ENCODE results near the gene ESRRA.
"Not testable (repeated sequence)": the region's sequence is repeated elsewhere in the genome, so short reads cannot be mapped to it uniquely, and the experiment has no call there.

The ESRRA gene

DNA sequence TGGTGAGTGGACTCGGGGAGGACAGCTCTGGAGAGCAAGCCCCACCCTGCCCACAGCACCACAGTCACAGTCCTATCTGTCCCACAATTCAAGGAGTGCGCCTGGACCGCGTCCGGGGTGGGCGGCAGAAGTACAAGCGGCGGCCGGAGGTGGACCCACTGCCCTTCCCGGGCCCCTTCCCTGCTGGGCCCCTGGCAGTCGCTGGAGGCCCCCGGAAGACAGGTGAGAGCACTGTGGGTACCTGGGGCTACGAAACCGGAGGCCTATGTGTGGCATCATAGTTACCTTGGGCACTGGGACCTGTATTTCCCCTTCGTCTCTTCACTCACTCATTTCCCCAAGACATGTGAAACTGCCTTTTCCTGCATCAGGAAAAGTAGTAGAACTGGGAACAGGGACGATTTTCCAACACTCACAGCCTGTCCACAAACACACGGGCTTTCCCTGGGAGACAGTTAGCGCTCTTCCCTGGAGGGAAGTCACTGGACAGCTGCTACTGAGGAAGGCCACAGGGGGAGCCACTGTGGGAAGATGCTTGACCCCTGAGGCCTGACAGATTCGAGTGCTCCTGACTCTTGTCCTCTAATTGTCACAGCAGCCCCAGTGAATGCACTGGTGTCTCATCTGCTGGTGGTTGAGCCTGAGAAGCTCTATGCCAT, 9.0 kb downstream of the ESRRA start:
- no peak for DNase-seq (ENCODE audit: low spot score)

DNA sequence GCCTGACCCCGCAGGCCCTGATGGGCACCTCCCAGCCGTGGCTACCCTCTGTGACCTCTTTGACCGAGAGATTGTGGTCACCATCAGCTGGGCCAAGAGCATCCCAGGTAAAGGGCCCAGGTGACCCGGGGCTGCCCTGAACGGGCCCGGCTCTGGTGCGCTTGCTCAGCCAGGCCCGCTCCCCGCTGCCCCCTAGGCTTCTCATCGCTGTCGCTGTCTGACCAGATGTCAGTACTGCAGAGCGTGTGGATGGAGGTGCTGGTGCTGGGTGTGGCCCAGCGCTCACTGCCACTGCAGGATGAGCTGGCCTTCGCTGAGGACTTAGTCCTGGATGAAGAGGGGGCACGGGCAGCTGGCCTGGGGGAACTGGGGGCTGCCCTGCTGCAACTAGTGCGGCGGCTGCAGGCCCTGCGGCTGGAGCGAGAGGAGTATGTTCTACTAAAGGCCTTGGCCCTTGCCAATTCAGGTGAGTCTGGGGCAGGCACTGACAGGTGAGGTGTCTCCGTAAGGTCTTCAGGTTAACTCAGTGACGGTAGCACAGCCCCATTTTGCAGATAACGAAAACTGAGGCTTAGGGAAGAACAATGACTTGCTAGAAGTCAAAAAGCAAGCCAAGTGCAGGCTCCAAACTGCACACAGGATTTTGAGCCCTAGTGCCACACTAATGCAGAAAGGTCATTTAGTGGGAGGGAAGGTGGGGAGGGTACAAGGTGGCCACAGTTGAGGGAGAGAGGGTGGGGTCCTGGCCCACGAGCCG, 9.7 kb downstream of the ESRRA start:
- no peak for DNase-seq (ENCODE audit: low spot score)

GRCh38 chr11:64315667-64316526, 10.6 kb downstream of the ESRRA start:
- not testable (repeated sequence) for DNase-seq (ENCODE audit: low spot score)

- no peak for DNase-seq (ENCODE audit: low spot score)
Observed at GRCh38 chr11:64316672-64317324, 11.5 kb downstream of the ESRRA start.

DNA sequence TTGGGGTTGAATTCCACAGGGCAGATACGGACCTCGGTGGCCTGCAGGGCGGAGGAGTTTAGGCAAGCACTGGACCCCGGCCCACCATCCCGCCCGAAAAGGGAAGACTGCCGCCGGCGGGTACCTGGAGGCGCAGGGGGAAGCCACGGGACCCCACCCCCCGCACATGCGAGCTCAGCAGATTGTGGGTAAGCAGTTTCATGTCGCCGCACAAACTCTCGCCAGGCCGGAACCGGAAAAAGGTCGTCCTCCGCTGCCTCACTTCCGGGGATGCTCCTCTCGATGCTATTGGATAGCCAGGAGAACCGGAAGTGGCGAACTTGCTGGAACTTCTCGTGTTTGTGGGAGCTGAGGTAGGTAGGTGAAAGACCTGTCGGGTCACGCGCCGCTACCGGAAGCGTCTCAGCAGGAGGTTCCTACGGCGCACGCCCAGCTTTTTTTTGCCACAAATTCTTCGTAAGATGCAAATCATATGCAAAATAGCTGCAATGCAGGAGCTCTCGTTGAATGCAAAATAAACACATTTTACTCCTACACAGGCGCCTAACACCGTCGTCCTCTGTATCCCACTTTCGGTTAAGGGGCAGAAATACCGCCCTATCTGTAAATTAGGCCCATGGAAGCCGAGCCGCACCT, 12.1 kb downstream of the ESRRA start, which contains the start of gene TRMT112:
TRMT112 (minus strand) TSS at position 235 of the 636 bp plus-strand sequence; CDS start at position 202, 33 bp downstream.
- DNase-seq (ENCODE audit: low spot score) = peak; percentile 96

GRCh38 chr11:64317961-64318765, 12.8 kb downstream of the ESRRA start, which contains the start of gene PRDX5:
Gene PRDX5 (plus strand): TSS chr11:64318121. CDS start chr11:64318216, 95 bp downstream.
- DNase-seq (ENCODE audit: low spot score) = peak; percentile 95

DNA sequence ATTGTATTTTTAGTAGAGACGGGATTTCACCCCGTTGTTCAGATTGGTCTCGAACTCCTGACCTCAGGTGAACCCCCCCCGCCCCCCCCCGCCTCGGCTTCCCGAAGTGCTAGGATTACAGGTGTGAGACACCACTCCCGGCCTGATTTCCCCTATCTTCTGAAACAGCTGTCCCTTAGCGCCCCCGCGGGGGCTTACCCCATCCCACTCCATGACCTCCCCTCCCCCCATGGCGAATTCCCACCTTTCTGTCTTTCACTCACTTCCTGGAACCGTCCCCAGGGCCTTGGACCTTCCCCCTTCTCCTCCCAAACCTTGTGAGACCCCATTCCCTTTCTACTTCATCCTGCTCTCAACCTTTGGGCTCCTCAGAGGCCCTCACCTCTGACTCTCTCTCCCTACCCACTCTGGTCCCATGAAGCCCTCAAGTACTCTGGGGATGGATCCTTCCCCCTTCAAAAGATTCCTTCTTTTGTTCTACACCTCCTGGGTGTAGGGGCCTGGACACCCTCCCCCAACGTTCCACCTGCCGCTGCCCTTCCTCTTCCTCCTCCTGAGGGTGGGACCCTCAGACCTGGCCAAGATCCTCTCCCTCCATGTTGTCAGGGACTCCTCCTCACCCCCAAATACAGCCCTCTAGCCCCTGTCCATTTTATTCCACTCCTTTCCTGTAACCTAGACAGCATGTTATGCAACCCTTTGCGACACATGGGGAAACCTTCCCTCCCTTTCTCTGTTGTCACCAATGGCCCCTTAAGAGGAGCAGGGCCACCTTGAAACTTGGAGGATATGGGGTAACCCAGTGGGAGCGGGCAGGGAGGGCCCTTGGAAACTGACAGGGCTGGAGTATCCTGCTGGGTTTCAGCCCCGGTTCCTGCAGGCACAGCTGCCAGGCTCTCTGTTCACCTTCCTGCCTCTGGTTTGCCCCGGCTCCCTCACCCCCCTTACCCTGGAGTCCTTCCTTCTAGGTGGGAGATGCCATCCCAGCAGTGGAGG, 13.7 kb downstream of the ESRRA start:
- no peak for DNase-seq (ENCODE audit: low spot score)

DNA sequence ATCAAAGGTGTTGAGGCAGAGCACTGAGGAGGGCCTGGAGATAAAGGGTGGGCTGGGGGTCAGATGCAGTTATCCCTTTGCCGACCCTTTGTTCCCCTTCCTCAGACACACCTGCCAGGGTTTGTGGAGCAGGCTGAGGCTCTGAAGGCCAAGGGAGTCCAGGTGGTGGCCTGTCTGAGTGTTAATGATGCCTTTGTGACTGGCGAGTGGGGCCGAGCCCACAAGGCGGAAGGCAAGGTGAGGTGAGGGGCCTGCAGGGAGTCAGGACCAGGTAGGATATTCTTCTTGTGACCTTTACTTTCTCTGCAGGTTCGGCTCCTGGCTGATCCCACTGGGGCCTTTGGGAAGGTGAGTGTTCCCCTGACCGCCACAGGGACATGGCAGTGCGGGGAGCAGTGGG, 15.2 kb downstream of the ESRRA start:
- DNase-seq (ENCODE audit: low spot score) = no peak

GRCh38 chr11:64321026-64321425, 15.7 kb downstream of the ESRRA start:
- DNase-seq (ENCODE audit: low spot score) = no peak

- DNase-seq (ENCODE audit: low spot score) = no peak
Observed at GRCh38 chr11:64321533-64321932, 16.2 kb downstream of the ESRRA start.

GRCh38 chr11:64322925-64323260, 17.6 kb downstream of the ESRRA start:
- DNase-seq (ENCODE audit: low spot score) = no peak

DNA sequence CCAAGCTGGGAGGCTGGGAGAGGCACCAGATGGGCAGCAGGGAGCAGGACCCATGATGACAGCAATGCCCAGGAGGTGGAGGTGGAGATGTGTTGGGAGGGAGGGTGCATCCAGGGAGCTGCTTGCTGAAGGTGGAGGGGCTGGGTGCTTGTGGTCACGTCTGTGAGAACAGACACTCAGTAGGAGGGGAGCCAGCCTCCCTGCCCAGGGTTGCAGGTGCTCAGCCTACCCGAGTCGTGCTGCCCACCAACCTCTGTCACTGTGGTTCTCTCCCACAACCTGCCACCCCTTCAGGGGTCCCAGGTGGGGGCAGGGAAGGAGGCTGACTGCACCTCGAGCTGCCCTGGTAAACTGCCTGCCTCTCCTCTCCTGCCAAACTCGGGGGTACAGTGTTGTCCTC, 18.0 kb downstream of the ESRRA start:
- no peak for DNase-seq (ENCODE audit: low spot score)

- DNase-seq (ENCODE audit: low spot score) = not testable (repeated sequence)
Observed at GRCh38 chr11:64323984-64324383, 18.7 kb downstream of the ESRRA start.

- DNase-seq (ENCODE audit: low spot score) = no peak
Observed at GRCh38 chr11:64324692-64325469, 19.6 kb downstream of the ESRRA start.

GRCh38 chr11:64327375-64327774, 22.1 kb downstream of the ESRRA start:
- DNase-seq (ENCODE audit: low spot score) = no peak

- DNase-seq (ENCODE audit: low spot score) = no peak
Observed at GRCh38 chr11:64327993-64328392, 22.7 kb downstream of the ESRRA start.

DNA sequence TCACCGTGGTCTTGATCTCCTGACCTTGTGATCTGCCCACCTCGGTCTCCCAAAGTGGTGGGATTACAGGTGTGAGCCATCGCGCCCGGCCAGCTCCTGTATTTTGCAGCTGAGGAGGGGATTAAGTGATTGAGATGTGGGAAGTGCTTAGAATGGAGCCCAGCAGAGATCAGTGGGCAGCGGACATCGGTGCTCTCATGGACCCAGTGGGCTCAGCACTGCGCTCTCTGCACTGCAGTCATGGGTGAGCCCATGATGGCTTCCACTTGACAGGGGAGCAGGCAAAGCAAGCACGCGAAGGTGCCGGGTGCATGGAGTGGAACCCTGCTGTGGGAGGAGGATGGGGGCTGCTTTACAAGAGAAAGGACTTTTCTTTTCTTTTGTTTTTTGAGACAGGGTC, 25.6 kb downstream of the ESRRA start:
- no peak for DNase-seq (ENCODE audit: low spot score)

DNA sequence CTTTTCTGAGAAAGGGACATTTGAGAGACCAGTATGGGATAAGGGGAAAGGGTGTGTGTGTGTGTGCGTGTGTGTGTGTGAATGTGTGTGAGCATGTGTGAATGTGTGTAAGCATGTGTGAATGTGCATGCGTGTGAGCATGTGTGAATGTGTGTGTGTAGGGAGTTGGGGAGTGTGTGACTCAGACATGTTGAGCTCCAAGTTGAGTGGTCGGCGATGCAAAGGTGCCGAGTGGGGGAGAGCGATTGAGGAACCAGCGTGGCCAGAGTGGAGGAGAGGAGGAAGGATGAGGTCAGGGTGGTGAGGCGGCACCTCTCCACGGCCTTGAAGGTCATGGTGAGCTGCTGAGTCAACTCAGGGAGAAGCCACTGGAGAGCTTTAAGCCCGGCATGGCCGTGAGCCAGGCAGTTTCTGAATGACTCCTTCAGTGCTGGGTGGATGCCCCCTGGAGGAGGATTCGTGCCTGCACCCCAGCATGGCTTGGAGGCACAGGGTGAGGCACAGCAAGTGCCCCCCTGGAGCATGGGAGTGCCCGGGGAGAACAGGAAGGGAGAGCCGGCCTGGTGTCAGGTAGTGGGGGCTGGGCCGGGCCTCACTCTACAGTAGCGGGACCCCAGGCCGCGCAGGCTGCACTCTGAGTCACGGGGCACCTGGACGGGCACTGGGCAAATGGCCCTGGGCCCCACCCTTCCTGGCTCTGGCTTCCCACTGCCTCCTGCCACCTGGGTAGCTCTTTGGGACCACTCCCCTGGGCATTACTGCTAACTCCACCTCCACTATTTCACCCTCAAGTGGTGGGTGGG, 26.4 kb downstream of the ESRRA start:
- no peak for DNase-seq (ENCODE audit: low spot score)
